ELR (cell line): ENCODE results near the gene CCDC91.
"Not testable (repeated sequence)": the region's sequence is repeated elsewhere in the genome, so short reads cannot be mapped to it uniquely, and the experiment has no call there.

Experiments
- DNase-seq: peaks from one replicate; pipeline ENCODE4 v3.0.0-alpha.2; 2015; ENCODE audit warnings: low read depth

CCDC91 gene

GRCh38 chr12:28184375-28184774, 5.9 kb upstream of the CCDC91 start:
- DNase-seq: no peak

- no peak for DNase-seq
Measured at GRCh38 chr12:28186500-28186899, 3.8 kb upstream of the CCDC91 start.

DNA sequence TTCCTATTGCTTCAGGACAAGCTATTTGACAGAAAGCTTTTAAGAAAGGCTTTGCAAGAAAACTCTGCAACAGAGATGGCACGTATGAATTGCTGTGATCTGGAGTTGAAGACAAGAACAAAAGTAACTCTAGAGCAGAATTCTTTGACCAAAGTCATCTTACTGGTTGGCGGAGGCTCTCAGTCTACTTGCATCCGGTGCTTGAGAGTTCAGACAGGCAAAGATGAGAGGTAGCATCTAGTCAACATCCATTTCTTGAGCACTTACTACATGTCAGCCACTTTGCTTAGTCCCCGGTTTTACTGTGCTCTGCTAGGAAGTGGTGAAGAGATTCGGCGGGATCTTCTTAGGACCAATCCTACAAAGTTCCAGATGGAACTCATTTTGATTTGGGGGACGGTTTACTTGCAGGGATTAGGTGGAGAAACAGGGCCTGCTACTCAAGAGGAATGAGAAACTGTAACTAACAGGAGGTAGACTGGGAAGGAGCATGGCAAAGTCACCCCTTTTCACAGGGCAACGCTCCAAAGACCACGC, 404 bp upstream of the CCDC91 start:
- peak; percentile 30 for DNase-seq

- DNase-seq: peak; percentile 76
Measured at GRCh38 chr12:28191051-28192048, 1.1 kb downstream of the CCDC91 start.

GRCh38 chr12:28192125-28192524, 1.9 kb downstream of the CCDC91 start:
- no peak for DNase-seq

GRCh38 chr12:28194621-28195020, 4.4 kb downstream of the CCDC91 start:
- not testable (repeated sequence) for DNase-seq

DNA sequence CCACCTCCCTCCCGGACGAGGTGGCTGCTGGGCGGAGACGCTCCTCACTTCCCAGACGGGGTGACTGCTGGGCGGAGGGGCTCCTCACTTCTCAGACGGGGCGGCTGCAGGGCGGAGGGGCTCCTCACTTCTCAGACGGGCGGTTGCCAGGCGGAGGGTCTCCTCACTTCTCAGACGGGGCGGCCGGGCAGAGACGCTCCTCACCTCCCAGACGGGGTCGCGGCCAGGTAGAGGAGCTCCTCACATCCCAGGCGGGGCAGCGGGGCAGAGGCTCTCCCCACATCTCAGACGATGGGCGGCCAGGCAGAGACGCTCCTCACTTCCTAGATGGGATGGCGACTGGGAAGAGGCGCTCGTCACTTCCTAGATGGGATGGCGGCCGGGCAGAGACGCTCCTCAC, 10.9 kb downstream of the CCDC91 start:
- not testable (repeated sequence) for DNase-seq

DNA sequence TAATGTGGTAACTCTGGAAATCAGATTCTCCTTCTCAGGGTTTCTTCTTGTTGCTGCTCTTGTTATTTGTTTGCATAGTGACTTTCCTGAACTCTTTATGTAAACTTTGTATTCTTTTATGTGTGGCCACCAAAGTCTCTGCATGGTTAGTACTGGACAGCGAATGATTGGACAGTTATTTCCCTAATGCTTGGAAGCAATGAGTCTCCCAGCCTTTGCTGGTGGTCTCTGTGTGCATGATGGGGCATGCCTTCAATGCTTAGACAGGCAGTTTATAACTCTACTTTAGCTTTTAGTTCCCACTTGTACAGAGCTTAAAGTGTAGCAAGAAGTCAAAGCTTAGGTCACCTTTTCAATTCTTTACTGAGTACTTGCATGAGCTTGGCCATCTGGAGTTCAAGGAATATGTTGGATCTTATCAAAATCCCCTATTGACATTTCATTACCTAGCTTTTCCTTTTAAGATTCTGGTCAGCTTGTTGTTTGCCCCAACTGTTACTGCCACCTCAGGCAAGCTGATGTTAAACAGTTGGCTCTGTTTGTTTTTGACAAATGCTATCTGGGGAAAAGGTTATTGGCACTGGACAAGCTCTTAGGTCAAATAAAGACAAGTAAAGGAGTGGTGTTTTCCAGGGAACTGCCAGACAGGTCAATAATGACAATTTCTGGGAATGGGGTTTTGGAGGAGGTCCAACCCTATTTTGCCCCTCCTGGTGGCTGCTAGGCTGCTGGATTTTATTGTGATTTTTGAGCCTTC, 12.3 kb downstream of the CCDC91 start:
- no peak for DNase-seq

- peak; percentile 50 for DNase-seq
Measured at GRCh38 chr12:28209782-28210181, 19.5 kb downstream of the CCDC91 start.

GRCh38 chr12:28212182-28212581, 21.9 kb downstream of the CCDC91 start:
- DNase-seq: no peak

DNA sequence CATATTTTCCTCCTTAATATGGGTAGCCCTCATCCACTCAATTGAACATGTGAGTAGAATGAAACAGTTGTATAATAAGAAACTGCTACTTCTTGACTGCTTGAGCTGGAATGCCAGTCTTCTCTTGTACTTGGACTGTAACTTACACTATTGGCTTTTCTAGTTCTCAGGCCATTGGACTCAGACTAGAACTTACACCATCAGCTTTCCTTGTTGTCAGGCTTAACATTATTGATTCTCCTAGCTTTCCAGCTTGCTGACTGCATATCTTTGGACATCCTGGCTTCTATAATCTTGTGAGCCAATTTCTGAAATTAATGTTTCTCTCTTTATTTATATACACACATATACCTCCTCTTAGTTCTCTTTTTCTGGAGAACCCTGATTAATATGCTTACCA, 24.8 kb downstream of the CCDC91 start:
- DNase-seq: no peak

DNA sequence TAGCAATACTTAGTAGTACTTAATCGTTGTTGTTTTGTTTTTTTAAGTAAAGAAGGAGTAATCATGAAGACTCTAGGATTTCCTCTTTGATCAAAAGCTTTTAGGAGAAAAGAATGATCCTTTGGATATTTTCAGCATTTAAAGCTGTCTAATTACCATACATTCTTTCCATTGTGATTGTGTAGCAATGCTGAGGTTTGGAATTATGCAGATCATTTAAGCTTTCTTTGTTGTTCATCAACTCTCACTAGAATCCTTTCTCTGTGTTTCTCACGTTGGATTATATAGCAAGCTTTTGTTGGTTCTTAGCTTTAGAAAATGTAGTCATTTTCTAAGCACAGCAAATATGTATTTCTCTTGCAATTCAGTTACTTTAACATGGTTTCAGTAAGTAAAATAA, 25.8 kb downstream of the CCDC91 start:
- no peak for DNase-seq

- no peak for DNase-seq
Measured at GRCh38 chr12:28217805-28218204, 27.5 kb downstream of the CCDC91 start.

DNA sequence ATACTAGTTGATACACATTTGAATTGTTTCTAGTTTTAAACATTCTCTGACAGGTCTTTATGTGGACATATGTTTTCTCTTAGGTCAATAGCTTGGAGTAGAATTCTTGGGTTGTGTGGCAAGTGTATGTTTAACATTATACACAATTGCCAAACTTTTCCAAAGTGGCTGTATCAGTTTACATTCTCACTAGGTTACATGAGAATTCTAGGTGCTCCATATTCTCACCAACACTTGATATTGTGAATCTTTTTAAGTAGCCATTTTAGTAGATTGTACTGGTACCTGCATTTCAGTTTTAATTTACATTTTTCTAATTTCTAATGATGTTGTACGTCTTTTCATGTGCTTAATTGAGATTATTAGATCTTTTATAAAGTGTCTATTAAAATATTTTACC, 28.6 kb downstream of the CCDC91 start:
- no peak for DNase-seq

DNA sequence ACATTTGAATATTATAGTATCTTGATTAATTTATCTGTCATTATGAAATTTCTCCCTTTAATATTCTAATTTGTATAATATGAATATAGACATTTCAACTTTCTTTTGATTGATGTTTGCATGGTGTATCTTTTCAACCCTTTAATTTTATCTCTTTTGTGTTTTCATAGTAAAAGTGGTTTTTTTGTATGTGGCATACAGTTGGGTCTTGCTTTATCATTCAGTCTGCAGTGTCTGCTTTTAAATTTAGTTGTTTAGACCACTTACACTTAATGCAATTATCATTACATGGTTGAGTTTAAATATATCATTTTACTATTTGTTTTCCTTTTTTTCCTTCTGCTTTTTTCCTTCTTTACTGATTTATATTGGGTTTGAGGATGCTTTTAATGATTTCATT, 29.6 kb downstream of the CCDC91 start:
- no peak for DNase-seq

GRCh38 chr12:28222081-28222700, 31.9 kb downstream of the CCDC91 start:
- DNase-seq: no peak

- no peak for DNase-seq
Measured at GRCh38 chr12:28223025-28223554, 32.8 kb downstream of the CCDC91 start.

GRCh38 chr12:28223858-28224257, 33.6 kb downstream of the CCDC91 start:
- no peak for DNase-seq

- no peak for DNase-seq
Measured at GRCh38 chr12:28226705-28227104, 36.4 kb downstream of the CCDC91 start.

DNA sequence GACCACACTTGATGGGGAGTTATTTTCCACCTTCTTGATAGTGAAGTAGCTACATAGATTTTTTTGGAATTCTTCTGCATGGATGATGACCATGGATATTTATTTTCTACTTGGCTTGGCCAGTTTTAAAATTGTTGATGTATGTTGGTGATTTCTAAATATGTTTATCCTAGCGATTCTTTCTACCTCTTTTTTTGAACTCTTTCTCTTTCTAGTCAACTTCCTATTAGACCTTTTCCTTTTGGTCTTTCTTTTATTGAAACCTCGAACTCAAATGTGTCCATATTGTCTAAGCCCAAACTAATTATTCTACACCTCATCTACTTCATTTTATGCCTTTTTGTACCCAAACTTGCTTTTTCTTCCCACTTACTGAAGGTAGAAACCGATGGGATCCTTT, 37.0 kb downstream of the CCDC91 start:
- no peak for DNase-seq

- no peak for DNase-seq
Measured at GRCh38 chr12:28231248-28231647, 41.0 kb downstream of the CCDC91 start.
